GM23248 (cell line): ENCODE results near the gene MRPS31.

Source experiments
- EZH2 ChIP-seq: fragments of 200-600 bp; sonication (generic); IDR thresholded peaks from 2 replicates; pipeline ENCODE4 v1.6.1; 2018; ENCODE audit warnings: antibody characterized with exemption, mild to moderate bottlenecking; ENCODE audit not compliant: insufficient read depth, poor library complexity, severe bottlenecking
- EZH2phosphoT487 ChIP-seq: fragments of 200-600 bp; sonication (generic); IDR thresholded peaks from 2 replicates; pipeline ENCODE4 v1.6.1; 2018; ENCODE audit warnings: antibody characterized with exemption, moderate library complexity, mild to moderate bottlenecking, low read depth; ENCODE audit not compliant: insufficient read depth

DNA sequence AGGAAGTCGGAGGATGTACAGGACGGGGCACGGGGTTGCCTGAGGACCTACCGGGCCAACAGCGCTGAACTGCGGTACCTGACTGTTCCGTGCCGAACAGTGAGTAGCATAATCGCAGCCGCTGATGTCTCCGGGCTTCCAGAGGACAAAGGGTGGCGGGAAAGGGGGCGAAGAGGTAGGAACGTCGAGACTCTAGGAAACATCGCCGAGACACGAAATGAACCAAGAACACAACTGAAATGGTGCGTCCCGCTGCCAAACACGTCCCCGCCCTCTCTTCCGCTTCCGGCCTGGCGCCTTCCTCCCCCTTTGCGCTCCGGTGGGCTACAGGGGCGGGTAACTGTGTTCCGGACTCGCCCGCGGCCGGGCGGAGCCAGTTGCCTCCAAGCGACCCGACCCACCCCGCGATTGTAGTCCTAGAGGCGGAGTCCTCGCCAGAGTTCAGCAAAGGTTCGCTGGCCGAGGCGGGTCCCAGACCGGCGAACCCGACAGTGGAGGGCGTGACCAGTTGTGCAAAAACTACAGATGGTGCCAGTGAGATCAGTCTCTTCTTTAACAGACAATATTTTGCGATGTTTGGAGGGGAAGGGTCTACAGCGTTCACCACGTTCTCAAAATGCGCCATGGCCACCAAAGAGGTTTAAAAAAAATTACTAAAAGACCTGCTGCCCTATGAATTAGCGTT lies at the start of gene MRPS31:
- no peak for TF ChIP-seq EZH2
- no peak for TF ChIP-seq EZH2phosphoT487
